A549 (cell line): Measurements from ENCODE around the gene PPP2R5C. TPM values are rescaled to one million over a fixed set of nuclear protein-coding genes. Genes with fewer than 3 reads are reported as not detected.

Experiments
- ATAC-seq, 2 experiments: fragments of 200-7000 bp in 1 of 2; fragments of >200 bp in 1 of 2; cut with Nextera tagmentation in 1 of 2; cut with Tn5 transposase in 1 of 2; 3 replicates each; pipeline versions ENCODE4 v1.8.0 to v1.9.1; 2018 to 2020; ENCODE audit warnings: mild to moderate bottlenecking in 1 of 2, moderate library complexity in 1 of 2
- CTCF ChIA-PET: fragments of 300-600 bp; sonication (Branson Sonifier 250); formaldehyde crosslinking; extraction: SDS; loops from one replicate; lab custom pipeline; 2021; ENCODE audit warnings: antibody characterized with exemption, inconsistent platforms; lab: Yijun Ruan, JAX
- POLR2A ChIA-PET: fragments of 350-600 bp; formaldehyde crosslinking; extraction: SDS; loops from one replicate; lab custom pipeline; 2021; ENCODE audit warnings: antibody characterized with exemption, inconsistent platforms; lab: Yijun Ruan, JAX
- DNase-seq, 2 experiments: peaks; one replicate each; pipeline versions ENCODE4 v3.0.0 to v3.0.0-alpha.2; 2011 to 2016; ENCODE audit warnings: low read depth in 1 of 2, low spot score in 1 of 2
- FAIRE-seq: peaks from 2 replicates; lab custom pipeline; 2011; peaks lifted over from hg19 to GRCh38; lab: Jason Lieb, UNC
- H3K27ac ChIP-seq, 2 experiments: fragments of >200 bp; sonication (Bioruptor Twin); formaldehyde crosslinking; 3 replicates each; pipeline ENCODE4 v1.5.1; 2016 to 2017
- H3K4me1 ChIP-seq: fragments of >200 bp; sonication (Bioruptor Twin); formaldehyde crosslinking; 3 replicates; pipeline ENCODE4 v1.6.1; 2016
- H3K4me2 ChIP-seq: fragments of >200 bp; sonication (Bioruptor Twin); formaldehyde crosslinking; 3 replicates; pipeline ENCODE4 v1.6.1; 2016
- H3K4me3 ChIP-seq: fragments of >200 bp; sonication (Bioruptor Twin); formaldehyde crosslinking; 3 replicates; pipeline ENCODE4 v1.5.1; 2016
- H3K9me3 ChIP-seq: fragments of >200 bp; sonication (Bioruptor Twin); formaldehyde crosslinking; 3 replicates; pipeline ENCODE4 v1.6.1; 2016
- BHLHE40 ChIP-seq: IDR thresholded peaks from 2 replicates; pipeline ENCODE4 v1.6.1; 2012; ENCODE audit warnings: low read depth, low read length, inconsistent platforms
- CBX8 ChIP-seq: fragments of 200-600 bp; sonication (generic); IDR thresholded peaks from 2 replicates; pipeline ENCODE4 v1.6.1; 2016
- CHD4 ChIP-seq: fragments of 200-600 bp; sonication (generic); IDR thresholded peaks from 2 replicates; pipeline ENCODE4 v1.6.1; 2016; ENCODE audit warnings: antibody characterized with exemption, mild to moderate bottlenecking, borderline replicate concordance
- ESRRA ChIP-seq: fragments of 150-350 bp; IDR thresholded peaks from 2 replicates; pipeline ENCODE4 v1.6.1; 2014; ENCODE audit warnings: mild to moderate bottlenecking, low read length, borderline replicate concordance
- FOSB ChIP-seq: fragments of 250-450 bp; sonication (Bioruptor Pico); IDR thresholded peaks from 2 replicates; pipeline ENCODE4 v1.5.0; 2020; ENCODE audit warnings: mild to moderate bottlenecking, moderate library complexity
- HDAC2 ChIP-seq: fragments of 200-600 bp; sonication (generic); IDR thresholded peaks from 2 replicates; pipeline ENCODE4 v1.6.1; 2016
- HOXB5 ChIP-seq: fragments of 250-450 bp; sonication (Bioruptor Pico); IDR thresholded peaks from 2 replicates; pipeline ENCODE4 v1.5.0; 2020; ENCODE audit warnings: mild to moderate bottlenecking, moderate library complexity
- JUNB ChIP-seq: fragments of >200 bp; sonication (Bioruptor Twin); formaldehyde crosslinking; IDR thresholded peaks from 2 replicates; pipeline ENCODE4 v1.6.1; 2016
- MAFK ChIP-seq: fragments of 450-650 bp; IDR thresholded peaks from 2 replicates; pipeline ENCODE4 v1.6.1; 2014; ENCODE audit not compliant: partially characterized antibody
- PHF8 ChIP-seq: fragments of 200-600 bp; sonication (generic); IDR thresholded peaks from 2 replicates; pipeline ENCODE4 v1.6.1; 2016; ENCODE audit warnings: low read depth, mild to moderate bottlenecking, antibody characterized with exemption, moderate library complexity, borderline replicate concordance
- POLR2A ChIP-seq: IDR thresholded peaks from 2 replicates; pipeline ENCODE4 v1.6.1; 2012; ENCODE audit warnings: mild to moderate bottlenecking, low read length
- RARB ChIP-seq: fragments of 250-450 bp; sonication (Bioruptor Pico); IDR thresholded peaks from 2 replicates; pipeline ENCODE4 v1.8.0; 2021; ENCODE audit warnings: mild to moderate bottlenecking, moderate library complexity
- RCOR1 ChIP-seq: fragments of 150-350 bp; IDR thresholded peaks from 2 replicates; pipeline ENCODE4 v1.6.1; 2014; ENCODE audit warnings: antibody characterized with exemption, low read length, low read depth
- RFX5 ChIP-seq: fragments of 450-650 bp; IDR thresholded peaks from 2 replicates; pipeline ENCODE4 v1.7.1; 2014; ENCODE audit warnings: antibody characterized with exemption, mild to moderate bottlenecking, moderate library complexity
- ZNF302 ChIP-seq: fragments of 250-450 bp; sonication (Bioruptor Pico); IDR thresholded peaks from 2 replicates; pipeline ENCODE4 v1.9.0; 2021; ENCODE audit warnings: inconsistent platforms, mild to moderate bottlenecking, moderate library complexity
- ZSCAN20 ChIP-seq: fragments of 250-450 bp; sonication (Bioruptor Pico); IDR thresholded peaks from 2 replicates; pipeline ENCODE4 v1.8.0; 2022; ENCODE audit warnings: mild to moderate bottlenecking, moderate library complexity
- WGBS: methylation state at CpG from one replicate; pipeline ENCODE4 v1.1.6; 2017; ENCODE audit errors: missing lambda C conversion rate; 5-methylcytosine and 5-hydroxymethylcytosine counted together
- polyA plus RNA-seq, 4 experiments: library from polyadenylated mRNA; depleted of rRNA in 3 of 4; stranded (reverse); fragments of >200 nt; fragmentation: RNase III in 1 of 4; extraction: RNeasy Plus Mini Kit Qiagen cat#74134 plus additional on column Dnase treatment in 1 of 4; gene quantifications; 2 replicates in 3 of 4; 3 replicates in 1 of 4; pipeline ENCODE4 v1.2.3, GENCODE V29; 2011 to 2017
- TF ChIP-seq, protein P1 (sequence below): fragments of >200 bp; sonication (Bioruptor Twin); formaldehyde crosslinking; IDR thresholded peaks from 2 replicates; pipeline ENCODE4 v1.6.1; 2016
- TF ChIP-seq, protein P2 (sequence below): IDR thresholded peaks from 2 replicates; pipeline ENCODE4 v1.6.1; 2012; ENCODE audit warnings: low read depth, borderline replicate concordance
- TF ChIP-seq, protein P3 (sequence below): fragments of 250-450 bp; sonication (Bioruptor Pico); IDR thresholded peaks from 2 replicates; pipeline ENCODE4 v1.5.0; 2020; ENCODE audit warnings: low read depth, mild to moderate bottlenecking, moderate library complexity
- TF ChIP-seq, protein P4 (sequence below): fragments of 250-450 bp; sonication (Bioruptor Pico); IDR thresholded peaks from 2 replicates; pipeline ENCODE4 v1.5.0; 2021; ENCODE audit warnings: mild to moderate bottlenecking, moderate library complexity, borderline replicate concordance
- TF ChIP-seq, protein P5 (sequence below): IDR thresholded peaks from 2 replicates; pipeline ENCODE4 v1.6.1; 2012

The PPP2R5C gene
- polyA plus RNA-seq, 2 of the 4 experiments (the other 2 are of a cell fraction), result 74.8 to 150 TPM

DNA sequence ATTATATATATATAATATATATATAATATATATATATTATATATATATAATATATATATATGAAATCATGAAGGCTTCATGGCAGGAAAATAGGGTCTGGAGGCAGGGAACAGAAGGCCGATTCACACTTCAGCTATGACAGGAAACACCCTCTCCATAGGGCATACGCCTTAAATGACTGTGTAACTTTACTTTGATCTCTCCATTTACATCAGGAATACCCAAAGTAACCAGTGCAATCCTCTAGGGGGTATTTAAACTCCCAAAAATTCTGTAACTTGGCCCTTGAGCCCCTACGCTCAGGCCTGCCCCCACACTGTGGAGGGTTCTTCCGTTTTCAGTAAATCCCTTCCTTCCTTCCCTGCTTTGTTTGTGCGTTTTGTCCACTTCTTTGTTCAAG, 40.4 kb upstream of the PPP2R5C start:
- ATAC-seq (no peak), FAIRE-seq (no peak), DNase-seq (no peak)
- H3K9me3 ChIP-seq, result no peaks in the 10 kb centered on the region
- no peak overlapping the region for H3K4me2 ChIP-seq
- ChIA-PET CTCF (interaction anchor here (1.2 to 8.5 kb wide), 2 partner anchors 15 to 50 kb away, joined by 3 to 64 read pairs; no protein-coding TSS in a partner anchor), POLR2A (no interaction called here)
- WGBS, result 91% methylated on average over 5 of the region's 5 CpGs
- no peak overlapping the region for H3K27ac ChIP-seq
- H3K4me1 ChIP-seq, result no peaks in the 10 kb centered on the region
- TF ChIP-seq PHF8 (no peak), HDAC2 (no peak), HOXB5 (CRISPR knock-in tag) (no peak), CHD4 (no peak), ESRRA (no peak), ZNF302 (no peak), RARB (CRISPR knock-in tag) (no peak), FOSB (CRISPR knock-in tag) (no peak), BHLHE40 (no peak), CBX8 (no peak), RFX5 (no peak), MAFK (no peak), RCOR1 (no peak), ZSCAN20 (no peak)
- TF ChIP-seq, protein P1, sequence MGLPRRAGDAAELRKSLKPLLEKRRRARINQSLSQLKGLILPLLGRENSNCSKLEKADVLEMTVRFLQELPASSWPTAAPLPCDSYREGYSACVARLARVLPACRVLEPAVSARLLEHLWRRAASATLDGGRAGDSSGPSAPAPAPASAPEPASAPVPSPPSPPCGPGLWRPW, result no peak
- TF ChIP-seq, protein P2, sequence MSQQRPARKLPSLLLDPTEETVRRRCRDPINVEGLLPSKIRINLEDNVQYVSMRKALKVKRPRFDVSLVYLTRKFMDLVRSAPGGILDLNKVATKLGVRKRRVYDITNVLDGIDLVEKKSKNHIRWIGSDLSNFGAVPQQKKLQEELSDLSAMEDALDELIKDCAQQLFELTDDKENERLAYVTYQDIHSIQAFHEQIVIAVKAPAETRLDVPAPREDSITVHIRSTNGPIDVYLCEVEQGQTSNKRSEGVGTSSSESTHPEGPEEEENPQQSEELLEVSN, result no peak
- TF ChIP-seq, protein P3, sequence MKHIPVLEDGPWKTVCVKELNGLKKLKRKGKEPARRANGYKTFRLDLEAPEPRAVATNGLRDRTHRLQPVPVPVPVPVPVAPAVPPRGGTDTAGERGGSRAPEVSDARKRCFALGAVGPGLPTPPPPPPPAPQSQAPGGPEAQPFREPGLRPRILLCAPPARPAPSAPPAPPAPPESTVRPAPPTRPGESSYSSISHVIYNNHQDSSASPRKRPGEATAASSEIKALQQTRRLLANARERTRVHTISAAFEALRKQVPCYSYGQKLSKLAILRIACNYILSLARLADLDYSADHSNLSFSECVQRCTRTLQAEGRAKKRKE (CRISPR knock-in tag), result no peak
- TF ChIP-seq, protein P4, sequence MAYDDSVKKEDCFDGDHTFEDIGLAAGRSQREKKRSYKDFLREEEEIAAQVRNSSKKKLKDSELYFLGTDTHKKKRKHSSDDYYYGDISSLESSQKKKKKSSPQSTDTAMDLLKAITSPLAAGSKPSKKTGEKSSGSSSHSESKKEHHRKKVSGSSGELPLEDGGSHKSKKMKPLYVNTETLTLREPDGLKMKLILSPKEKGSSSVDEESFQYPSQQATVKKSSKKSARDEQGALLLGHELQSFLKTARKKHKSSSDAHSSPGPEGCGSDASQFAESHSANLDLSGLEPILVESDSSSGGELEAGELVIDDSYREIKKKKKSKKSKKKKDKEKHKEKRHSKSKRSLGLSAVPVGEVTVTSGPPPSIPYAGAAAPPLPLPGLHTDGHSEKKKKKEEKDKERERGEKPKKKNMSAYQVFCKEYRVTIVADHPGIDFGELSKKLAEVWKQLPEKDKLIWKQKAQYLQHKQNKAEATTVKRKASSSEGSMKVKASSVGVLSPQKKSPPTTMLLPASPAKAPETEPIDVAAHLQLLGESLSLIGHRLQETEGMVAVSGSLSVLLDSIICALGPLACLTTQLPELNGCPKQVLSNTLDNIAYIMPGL (CRISPR knock-in tag), result no peak
- H3K4me3 ChIP-seq, result no peak overlapping the region

DNA sequence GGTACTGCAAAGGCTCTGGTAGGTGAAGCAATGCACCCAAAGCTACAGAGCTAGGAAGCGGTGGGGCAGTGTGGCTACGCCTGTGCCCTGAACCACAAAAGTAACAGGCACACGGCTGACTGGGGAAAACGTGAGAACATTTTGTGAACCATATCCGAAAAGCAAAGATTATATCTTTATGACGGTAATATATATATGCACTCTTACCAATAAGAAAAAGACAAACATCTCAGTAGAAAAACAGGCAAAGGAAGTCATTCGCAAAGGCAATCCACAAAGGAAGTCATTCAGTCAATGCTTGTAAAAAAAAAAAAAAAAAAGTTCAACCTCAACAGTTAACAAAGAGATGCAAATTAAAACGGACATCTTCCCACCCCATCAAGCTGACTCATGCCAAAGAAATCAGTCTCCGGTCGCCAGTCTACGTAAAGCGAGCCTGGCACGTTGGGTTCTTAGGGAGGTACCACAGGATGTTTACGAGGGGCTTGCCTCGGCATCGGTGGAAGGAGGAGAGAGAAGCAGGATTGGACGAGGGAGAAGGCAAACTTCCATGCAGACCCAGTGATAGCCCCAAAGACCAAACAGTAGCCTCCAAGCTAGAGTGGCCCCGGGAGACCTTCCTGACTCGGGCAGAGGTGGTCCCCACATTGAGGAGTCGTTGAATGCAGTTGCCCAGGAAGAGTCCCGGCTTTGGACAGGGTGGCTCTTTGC, 39.4 kb upstream of the PPP2R5C start:
- Histone ChIP-seq H3K9me3 (no peaks in the 10 kb centered on the region), H3K4me3 (no peak overlapping the region), H3K27ac (peak overlapping the region in 1 of 2 experiments; percentile 60; a peak in 3 of 6 replicates), H3K4me1 (no peaks in the 10 kb centered on the region), H3K4me2 (peak overlapping the region; percentile 19; the same call in 2 of the 3 replicates)
- 50% methylated on average over 21 of the region's 21 CpGs for WGBS
- POLR2A ChIA-PET, result interaction anchor here (1.1 kb wide), 1 partner anchor 9 kb away, joined by 3 read pairs; no protein-coding TSS in a partner anchor
- CTCF ChIA-PET, result interaction anchor here (0.6 to 8.5 kb wide), 5 partner anchors 9 to 1414 kb away, joined by 3 to 64 read pairs (median 4); no protein-coding TSS in a partner anchor
- FAIRE-seq, result no peak
- DNase-seq, result peak in 1 of 2 experiments; percentile 65
- TF ChIP-seq JUNB, result no peak
- no peak for TF ChIP-seq POLR2A
- TF ChIP-seq, protein P5, sequence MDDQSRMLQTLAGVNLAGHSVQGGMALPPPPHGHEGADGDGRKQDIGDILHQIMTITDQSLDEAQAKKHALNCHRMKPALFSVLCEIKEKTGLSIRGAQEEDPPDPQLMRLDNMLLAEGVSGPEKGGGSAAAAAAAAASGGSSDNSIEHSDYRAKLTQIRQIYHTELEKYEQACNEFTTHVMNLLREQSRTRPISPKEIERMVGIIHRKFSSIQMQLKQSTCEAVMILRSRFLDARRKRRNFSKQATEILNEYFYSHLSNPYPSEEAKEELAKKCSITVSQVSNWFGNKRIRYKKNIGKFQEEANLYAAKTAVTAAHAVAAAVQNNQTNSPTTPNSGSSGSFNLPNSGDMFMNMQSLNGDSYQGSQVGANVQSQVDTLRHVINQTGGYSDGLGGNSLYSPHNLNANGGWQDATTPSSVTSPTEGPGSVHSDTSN, result no peak
- TF ChIP-seq MAFK, result peak; percentile 15
- TF ChIP-seq, protein P4 (CRISPR knock-in tag), result no peak
- ATAC-seq, result peak in 1 of 2 experiments; percentile 66; a peak in 3 of 6 replicates
